ENCODE results near the gene REG1A. TPM values are rescaled to one million over a fixed set of nuclear protein-coding genes. Genes with fewer than 3 reads are reported as not detected.

The REG1A gene, protein sequence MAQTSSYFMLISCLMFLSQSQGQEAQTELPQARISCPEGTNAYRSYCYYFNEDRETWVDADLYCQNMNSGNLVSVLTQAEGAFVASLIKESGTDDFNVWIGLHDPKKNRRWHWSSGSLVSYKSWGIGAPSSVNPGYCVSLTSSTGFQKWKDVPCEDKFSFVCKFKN
- not detected in 2 replicates for total RNA-seq

DNA sequence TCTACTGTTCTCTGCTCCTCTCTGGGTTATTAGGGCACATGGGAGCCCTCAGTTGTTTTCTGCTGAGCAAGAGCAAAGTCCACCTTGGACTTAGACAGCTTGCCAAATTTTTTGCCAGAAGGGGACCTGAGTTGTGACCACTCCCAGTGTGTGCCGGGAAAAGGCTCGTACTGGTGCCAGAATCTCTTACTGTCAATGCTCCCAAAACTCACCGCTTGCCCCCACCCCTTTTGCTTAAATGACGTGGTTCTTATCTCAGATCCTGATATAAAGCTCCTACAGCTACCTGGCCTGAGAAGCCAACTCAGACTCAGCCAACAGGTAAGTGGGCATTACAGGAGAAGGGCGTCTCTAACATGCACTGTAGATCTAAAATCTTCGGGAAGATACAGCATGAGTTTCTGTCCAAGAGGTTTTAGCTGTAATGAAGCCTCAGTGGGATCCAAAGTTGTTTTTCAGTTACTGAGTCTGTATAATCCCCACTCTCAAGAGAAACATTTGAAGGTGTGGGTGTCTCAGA lies at the start of gene REG1A:
TSS of gene REG1A (plus strand) at position 295 of the 520 bp plus-strand sequence. CDS start 374 bp downstream, outside the sequence.

DNA sequence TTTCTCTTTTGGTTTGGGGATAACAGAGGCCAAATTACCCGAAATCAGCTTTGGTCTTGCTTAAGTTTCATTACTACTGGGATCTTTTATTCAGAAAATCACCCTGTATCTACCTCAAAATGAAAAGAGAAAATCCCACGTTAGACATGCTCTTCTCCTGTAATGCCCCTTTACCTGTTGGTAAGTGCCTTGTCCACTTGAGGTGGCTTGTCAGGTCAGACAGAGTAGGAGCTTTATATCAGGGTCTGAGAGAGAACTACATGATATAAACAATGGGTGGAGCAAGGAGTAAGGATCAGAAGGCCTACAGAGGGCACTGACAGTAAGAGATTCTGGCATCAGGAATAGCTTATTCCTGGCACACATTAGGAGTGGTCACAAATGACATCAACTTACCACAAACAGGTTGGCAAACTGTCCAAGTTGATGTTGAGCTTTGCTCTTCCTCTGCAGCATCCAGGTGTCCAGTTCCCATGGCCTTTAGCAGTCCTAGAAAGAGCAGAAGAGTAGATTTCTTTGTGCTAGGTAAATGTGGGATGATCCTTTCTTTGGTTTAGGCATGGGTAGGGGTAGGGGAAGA lies 32.4 kb upstream of the REG1A start, which contains the start of gene REG1B:
TSS of gene REG1B (minus strand) at position 209 of the 580 bp plus-strand sequence. CDS start 381 bp downstream, outside the sequence.

DNA sequence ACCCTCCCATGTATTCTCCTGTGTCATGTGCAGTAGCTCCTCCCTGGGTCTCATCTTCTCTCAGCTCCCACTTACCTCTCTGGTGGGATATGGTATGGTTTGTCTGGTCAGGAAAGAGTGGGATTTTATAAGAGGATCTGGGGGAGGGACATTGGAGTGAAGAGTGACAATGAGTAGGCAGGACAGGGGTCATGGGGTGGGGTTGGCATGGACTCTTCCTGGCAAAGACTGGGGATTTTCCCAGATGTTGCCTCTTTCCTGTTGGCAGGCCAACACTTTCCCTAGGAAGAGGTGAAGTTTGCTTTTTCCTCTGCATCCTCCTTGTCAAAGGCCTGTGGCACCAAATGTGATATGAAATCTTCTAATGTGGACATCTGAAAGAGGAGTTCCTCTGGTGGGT lies 39.4 kb downstream of the REG1A start, which contains the start of gene REG3A:
TSS of gene REG3A (minus strand) at position 101 of the 400 bp plus-strand sequence. CDS start 348 bp downstream, outside the sequence.

Other genes with a start within 250 kb of the REG1A start
- gene REG3G, start 94.8 kb upstream of the REG1A start, total RNA-seq, result not detected in 2 replicates
- gene REG1B, start 32.5 kb upstream of the REG1A start, total RNA-seq, result not detected in 2 replicates
- gene REG3A, start 39.3 kb downstream of the REG1A start, total RNA-seq, result not detected in 2 replicates